Breast epithelium (tissue), 3 donors: ENCODE data around the gene TBC1D8.

Experiments used
- POLR2A ChIP-seq: fragments of 450-650 bp; IDR thresholded peaks from one replicate; pipeline ENCODE4 v1.6.1; 2016; ENCODE audit warnings: antibody characterized with exemption, mild to moderate bottlenecking, moderate library complexity
- POLR2AphosphoS5 ChIP-seq, 3 donors: sonication (generic); formaldehyde crosslinking; IDR thresholded peaks; one replicate each; pipeline ENCODE4 v1.6.1; 2017; ENCODE audit warnings: antibody characterized with exemption in 3 of 3
- TF ChIP-seq, protein P1 (sequence below), 3 donors: fragments of 450-650 bp; IDR thresholded peaks; one replicate each; pipeline ENCODE4 v1.5.1; 2016 to 2017; ENCODE audit warnings: antibody characterized with exemption in 3 of 3, mild to moderate bottlenecking in 3 of 3, moderate library complexity in 3 of 3

DNA sequence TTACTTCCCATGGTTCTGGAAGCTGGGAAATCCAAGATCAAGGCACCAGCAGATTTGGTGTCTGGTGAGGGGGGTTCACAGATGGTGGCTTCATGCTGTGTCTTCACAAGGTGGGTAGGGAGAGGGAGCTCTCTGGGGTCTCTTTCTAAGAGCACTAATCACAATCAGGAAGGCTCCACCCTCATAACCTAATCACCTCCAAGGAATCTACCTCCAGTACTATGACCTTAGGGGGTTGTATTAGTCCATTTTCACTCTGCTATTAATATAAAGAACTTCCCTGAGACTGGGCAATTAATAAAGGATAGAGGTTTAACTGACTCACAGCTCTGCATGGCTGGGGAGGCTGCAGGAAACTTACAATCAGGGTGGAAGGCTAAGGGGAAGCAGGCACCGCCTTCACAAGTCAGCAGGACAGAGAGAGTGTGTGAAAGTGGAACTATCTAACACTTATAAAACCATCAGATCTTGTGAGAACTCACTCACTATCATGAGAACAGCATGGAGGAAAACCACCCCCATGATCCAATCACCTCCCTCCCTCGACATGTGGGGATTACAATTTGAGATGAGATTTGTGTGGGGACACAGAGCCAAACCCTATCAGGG lies 17.6 kb downstream of the TBC1D8 start:
- TF ChIP-seq, protein P1, sequence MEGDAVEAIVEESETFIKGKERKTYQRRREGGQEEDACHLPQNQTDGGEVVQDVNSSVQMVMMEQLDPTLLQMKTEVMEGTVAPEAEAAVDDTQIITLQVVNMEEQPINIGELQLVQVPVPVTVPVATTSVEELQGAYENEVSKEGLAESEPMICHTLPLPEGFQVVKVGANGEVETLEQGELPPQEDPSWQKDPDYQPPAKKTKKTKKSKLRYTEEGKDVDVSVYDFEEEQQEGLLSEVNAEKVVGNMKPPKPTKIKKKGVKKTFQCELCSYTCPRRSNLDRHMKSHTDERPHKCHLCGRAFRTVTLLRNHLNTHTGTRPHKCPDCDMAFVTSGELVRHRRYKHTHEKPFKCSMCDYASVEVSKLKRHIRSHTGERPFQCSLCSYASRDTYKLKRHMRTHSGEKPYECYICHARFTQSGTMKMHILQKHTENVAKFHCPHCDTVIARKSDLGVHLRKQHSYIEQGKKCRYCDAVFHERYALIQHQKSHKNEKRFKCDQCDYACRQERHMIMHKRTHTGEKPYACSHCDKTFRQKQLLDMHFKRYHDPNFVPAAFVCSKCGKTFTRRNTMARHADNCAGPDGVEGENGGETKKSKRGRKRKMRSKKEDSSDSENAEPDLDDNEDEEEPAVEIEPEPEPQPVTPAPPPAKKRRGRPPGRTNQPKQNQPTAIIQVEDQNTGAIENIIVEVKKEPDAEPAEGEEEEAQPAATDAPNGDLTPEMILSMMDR (IDR thresholded peaks at IDR 0.05), result no peak
- no peak for TF ChIP-seq POLR2A
- TF ChIP-seq POLR2AphosphoS5 (IDR thresholded peaks at IDR 0.05), result no peak
